H1 (cell line): ENCODE results near the gene TNFSF4. TPM values are rescaled to one million over a fixed set of nuclear protein-coding genes. Genes with fewer than 3 reads are reported as not detected.
"Not testable (repeated sequence)": the region's sequence is repeated elsewhere in the genome, so short reads cannot be mapped to it uniquely, and the experiment has no call there.

Experiments
- CTCF ChIA-PET: fragments of 300-600 bp; sonication (Branson Sonifier 250); formaldehyde crosslinking; loops from one replicate; lab custom pipeline; 2021; ENCODE audit not compliant: partially characterized antibody; lab: Charles Lee
- POLR2A ChIA-PET: fragments of 300-600 bp; sonication (Branson Sonifier 250); formaldehyde crosslinking; loops from one replicate; lab custom pipeline; 2021; ENCODE audit warnings: inconsistent platforms; ENCODE audit not compliant: partially characterized antibody; lab: Charles Lee
- DNase-seq, 2 experiments: peaks; one replicate each; pipeline versions ENCODE4 v3.0.0 to v3.0.0-alpha.2; 2010 to 2022; ENCODE audit warnings: low spot score in 2 of 2, low read depth in 1 of 2, mixed read lengths in 1 of 2
- FAIRE-seq: peaks from 2 replicates; lab custom pipeline; 2011; peaks lifted over from hg19 to GRCh38; lab: Jason Lieb, UNC
- H2AFZ ChIP-seq: 2 replicates; pipeline ENCODE4 v1.8.1; 2012; ENCODE audit warnings: low read length, inconsistent platforms
- H2AK5ac ChIP-seq: 2 replicates; pipeline ENCODE4 v1.6.1; 2013; ENCODE audit warnings: low read depth, low read length
- H2BK120ac ChIP-seq: replicated peaks from 2 replicates; pipeline ENCODE3; 2013; ENCODE audit warnings: low read depth, low read length, inconsistent platforms
- H2BK12ac ChIP-seq: 2 replicates; pipeline ENCODE4 v1.6.1; 2013; ENCODE audit warnings: low read depth, low read length
- H2BK15ac ChIP-seq: 2 replicates; pipeline ENCODE4 v1.6.1; 2013; ENCODE audit warnings: low read length
- H2BK20ac ChIP-seq: 2 replicates; pipeline ENCODE4 v1.6.1; 2013; ENCODE audit warnings: low read length
- H2BK5ac ChIP-seq: 2 replicates; pipeline ENCODE4 v1.6.1; 2013; ENCODE audit warnings: low read depth, low read length
- H3K14ac ChIP-seq: 2 replicates; pipeline ENCODE4 v1.6.1; 2013; ENCODE audit warnings: inconsistent platforms; ENCODE audit not compliant: insufficient read length
- H3K18ac ChIP-seq: 2 replicates; pipeline ENCODE4 v1.6.1; 2013; ENCODE audit warnings: low read length; ENCODE audit errors: extremely low read depth
- H3K23ac ChIP-seq: 2 replicates; pipeline ENCODE4 v1.6.1; 2013; ENCODE audit warnings: inconsistent platforms; ENCODE audit not compliant: insufficient read length
- H3K23me2 ChIP-seq: 2 replicates; pipeline ENCODE4 v1.6.1; 2013; ENCODE audit warnings: low read depth, low read length
- H3K27ac ChIP-seq: 2 replicates; pipeline ENCODE4 v1.6.1; 2011; ENCODE audit warnings: low read depth, low read length, inconsistent platforms
- H3K27me3 ChIP-seq, 4 experiments: replicated peaks in 1 of 4; 1 replicate in 1 of 4; 2 replicates in 3 of 4; pipeline versions ENCODE4 v1.6.1 to v1.8.1; 2011 to 2013; ENCODE audit warnings: low read length in 3 of 4, mild to moderate bottlenecking in 3 of 4, inconsistent platforms in 2 of 4, mixed read lengths in 2 of 4, moderate library complexity in 1 of 4; ENCODE audit not compliant: control insufficient read depth in 3 of 4, insufficient read depth in 3 of 4; ENCODE audit errors: extremely low read depth in 1 of 4
- H3K36me3 ChIP-seq, 4 experiments: 2 replicates each; pipeline versions ENCODE4 v1.6.1 to v1.8.1; 2011 to 2013; ENCODE audit warnings: mild to moderate bottlenecking in 4 of 4, low read length in 3 of 4, moderate library complexity in 2 of 4, control low read depth in 1 of 4, inconsistent platforms in 1 of 4; ENCODE audit not compliant: insufficient read depth in 4 of 4, control insufficient read depth in 2 of 4
- H3K4ac ChIP-seq: replicated peaks from 2 replicates; pipeline ENCODE3; 2013; ENCODE audit warnings: low read length, low read depth, mixed read lengths, inconsistent platforms; ENCODE audit not compliant: insufficient read length
- H3K4me1 ChIP-seq, 4 experiments: replicated peaks in 1 of 4; 1 replicate in 1 of 4; 2 replicates in 3 of 4; pipeline versions ENCODE4 v1.6.1 to v1.8.1; 2011 to 2013; ENCODE audit warnings: low read length in 3 of 4, inconsistent platforms in 2 of 4, mixed read lengths in 1 of 4; ENCODE audit not compliant: insufficient read depth in 4 of 4, control insufficient read depth in 3 of 4
- H3K4me2 ChIP-seq, 2 experiments: 2 replicates each; pipeline versions ENCODE4 v1.6.1 to v1.8.1; 2011 to 2013; ENCODE audit warnings: low read depth in 2 of 2, low read length in 2 of 2, control low read depth in 1 of 2, inconsistent platforms in 1 of 2, mild to moderate bottlenecking in 1 of 2; ENCODE audit not compliant: insufficient read depth in 1 of 2
- H3K4me3 ChIP-seq, 4 experiments: fragments of 200-600, 300-600 bp in 1 of 4; sonication (generic), shearing (Covaris generic), sonication (Bioruptor Twin) in 1 of 4; 2 replicates each; pipeline versions ENCODE4 v1.5.1 to v1.8.1; 2011 to 2016; ENCODE audit warnings: low read length in 4 of 4, low read depth in 3 of 4, control low read depth in 2 of 4, inconsistent platforms in 2 of 4, mild to moderate bottlenecking in 2 of 4, mixed read lengths in 1 of 4, moderate library complexity in 1 of 4; ENCODE audit not compliant: insufficient read depth in 2 of 4; ENCODE audit errors: extremely low read depth in 1 of 4
- H3K56ac ChIP-seq: replicated peaks from 2 replicates; pipeline ENCODE3; 2013; ENCODE audit warnings: low read depth, mild to moderate bottlenecking, mixed read lengths, low read length, inconsistent platforms; ENCODE audit not compliant: insufficient read length
- H3K79me1 ChIP-seq: 2 replicates; pipeline ENCODE4 v1.6.1; 2013; ENCODE audit warnings: low read depth, low read length, control low read depth
- H3K79me2 ChIP-seq, 2 experiments: 2 replicates each; pipeline versions ENCODE4 v1.6.1 to v1.8.1; 2012 to 2013; ENCODE audit warnings: low read length in 2 of 2, mild to moderate bottlenecking in 2 of 2, inconsistent platforms in 1 of 2; ENCODE audit not compliant: insufficient read depth in 2 of 2, control insufficient read depth in 1 of 2
- H3K9ac ChIP-seq, 4 experiments: replicated peaks in 1 of 4; 1 replicate in 1 of 4; 2 replicates in 3 of 4; pipeline versions ENCODE4 v1.6.1 to v1.8.1; 2011 to 2013; ENCODE audit warnings: low read depth in 3 of 4, low read length in 3 of 4, control low read depth in 2 of 4, mild to moderate bottlenecking in 2 of 4, moderate library complexity in 2 of 4, inconsistent platforms in 1 of 4; ENCODE audit errors: extremely low read depth in 1 of 4
- H3K9me3 ChIP-seq, 2 experiments: 2 replicates each; pipeline versions ENCODE4 v1.6.1 to v1.8.1; 2012 to 2013; ENCODE audit warnings: mild to moderate bottlenecking in 2 of 2, moderate library complexity in 2 of 2, control low read depth in 1 of 2, inconsistent platforms in 1 of 2, low read depth in 1 of 2, low read length in 1 of 2, mixed read lengths in 1 of 2; ENCODE audit not compliant: insufficient read depth in 2 of 2
- H4K20me1 ChIP-seq, 2 experiments: replicated peaks in 1 of 2; 2 replicates each; pipeline versions ENCODE3 to v1.8.1; 2011 to 2013; ENCODE audit warnings: inconsistent platforms in 2 of 2, low read length in 2 of 2, mild to moderate bottlenecking in 1 of 2; ENCODE audit not compliant: insufficient read depth in 2 of 2, control insufficient read depth in 1 of 2
- H4K5ac ChIP-seq: 2 replicates; pipeline ENCODE4 v1.6.1; 2013; ENCODE audit warnings: low read length, low read depth, mixed read lengths, inconsistent platforms; ENCODE audit not compliant: insufficient read length
- H4K8ac ChIP-seq: 2 replicates; pipeline ENCODE4 v1.8.0; 2013; ENCODE audit warnings: mild to moderate bottlenecking, moderate library complexity, low read length, inconsistent platforms; ENCODE audit not compliant: insufficient read depth; ENCODE audit errors: extremely low read depth
- H4K91ac ChIP-seq: replicated peaks from 2 replicates; pipeline ENCODE3; 2013; ENCODE audit warnings: low read length, mixed read lengths, inconsistent platforms; ENCODE audit not compliant: insufficient read length
- EZH2 ChIP-seq: fragments of 200-600 bp; sonication (generic); IDR thresholded peaks from 2 replicates; pipeline ENCODE4 v1.7.1; 2012; ENCODE audit warnings: low read depth, mild to moderate bottlenecking, moderate library complexity, low read length, inconsistent platforms; ENCODE audit not compliant: severe bottlenecking
- WGBS, 2 experiments: shearing (Covaris generic) in 1 of 2; methylation state at CpG; one replicate each; pipeline versions ENCODE4 v1.1.6 to v1.1.7; 2013 to 2015; ENCODE audit warnings: low lambda C conversion rate in 2 of 2, mixed read lengths in 2 of 2, inconsistent platforms in 1 of 2, low coverage in 1 of 2, missing lambda C conversion rate in 1 of 2; ENCODE audit not compliant: insufficient replicate concordance in 2 of 2, insufficient coverage in 1 of 2, insufficient read length in 1 of 2; ENCODE audit errors: extremely low coverage in 1 of 2, missing lambda C conversion rate in 1 of 2; 5-methylcytosine and 5-hydroxymethylcytosine counted together
- polyA plus RNA-seq, 7 experiments: library from polyadenylated mRNA; depleted of rRNA in 3 of 7; stranded (reverse) in 5 of 7; unstranded in 2 of 7; fragments of >200 nt in 5 of 7; fragments of 200-250 nt in 2 of 7; gene quantifications; 1 replicate in 5 of 7; 2 replicates in 1 of 7; 4 replicates in 1 of 7; pipeline versions ENCODE4 v1.2.1 to v1.2.3, GENCODE V29; 2011 to 2013; ENCODE audit warnings: missing spikeins in 2 of 7, mixed read lengths in 2 of 7
- total RNA-seq: library from RNA; stranded (reverse); fragmentation: NEBNext Ultra II Directional; extraction: Animal tissue kit (Norgen Biotek cat#: 25700); gene quantifications from 2 replicates; pipeline ENCODE4 v1.2.1, GENCODE V29; 2021

TNFSF4 gene
- total and polyA plus RNA-seq, 2 of the 8 experiments (the other 6 are each of a cell fraction or from before 2014, with no cell fraction given): 0.54 to 0.63 TPM

DNA sequence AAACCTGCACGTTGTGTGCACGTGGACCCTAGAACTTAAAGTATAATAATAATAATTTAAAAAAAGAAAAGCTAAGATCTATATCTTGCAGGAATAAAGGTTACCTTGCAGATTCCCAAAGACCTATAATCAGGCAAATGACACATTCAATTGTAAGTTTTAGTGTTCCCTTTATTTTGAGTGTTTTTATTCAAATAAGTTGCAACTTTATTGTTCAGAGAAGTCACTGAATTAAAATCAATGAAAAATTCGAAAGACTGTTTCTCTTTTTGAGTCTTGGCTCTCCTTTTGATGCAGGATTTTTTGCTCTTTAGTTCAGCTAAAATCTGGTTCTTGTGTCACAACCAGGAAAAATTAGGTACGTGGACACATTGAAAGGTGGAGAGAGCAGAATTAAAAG is 27.8 kb upstream of the TNFSF4 start:
- no peak overlapping the region for H2BK5ac ChIP-seq
- 90% methylated on average over 4 of the region's 4 CpGs; no CpG with 5 or more reads in 1 of the 2 experiments for WGBS, 2 experiments
- H2BK20ac ChIP-seq: no peak overlapping the region
- H3K79me2 ChIP-seq: no peaks in the 10 kb centered on the region
- TF ChIP-seq EZH2: no peak
- TF ChIP-seq, all 59 proteins: peak for 0
- no peaks in the 10 kb centered on the region for H3K79me1 ChIP-seq
- no peaks in the 10 kb centered on the region for H3K23me2 ChIP-seq
- no peak overlapping the region for H3K18ac ChIP-seq
- no peak overlapping the region for H3K4me3 ChIP-seq
- H4K5ac ChIP-seq: no peak overlapping the region
- ChIA-PET POLR2A (no interaction called here), CTCF (interaction anchor here (0.9 to 1.4 kb wide), 3 partner anchors 11 to 168 kb away, joined by 3 to 5 read pairs (median 4); no protein-coding TSS in a partner anchor)
- no peak overlapping the region for H3K9ac ChIP-seq
- H4K91ac ChIP-seq: no peak overlapping the region
- no peaks in the 10 kb centered on the region for H3K9me3 ChIP-seq
- no peak overlapping the region for H3K14ac ChIP-seq
- H3K36me3 ChIP-seq: no peaks in the 10 kb centered on the region
- no peak overlapping the region for H3K56ac ChIP-seq
- no peak overlapping the region for H4K8ac ChIP-seq
- no peak overlapping the region for H2AK5ac ChIP-seq
- H2AFZ ChIP-seq: no peak overlapping the region
- H3K4me1 ChIP-seq: no peaks in the 10 kb centered on the region
- no peak overlapping the region for H3K27ac ChIP-seq
- no peak overlapping the region for H3K4ac ChIP-seq
- no peak for DNase-seq
- no peaks in the 10 kb centered on the region for H3K27me3 ChIP-seq
- no peak overlapping the region for H2BK120ac ChIP-seq
- H2BK12ac ChIP-seq: no peak overlapping the region
- H3K23ac ChIP-seq: no peak overlapping the region
- H3K4me2 ChIP-seq: no peak overlapping the region
- no peak overlapping the region for H2BK15ac ChIP-seq
- no peaks in the 10 kb centered on the region for H4K20me1 ChIP-seq
- FAIRE-seq: no peak

DNA sequence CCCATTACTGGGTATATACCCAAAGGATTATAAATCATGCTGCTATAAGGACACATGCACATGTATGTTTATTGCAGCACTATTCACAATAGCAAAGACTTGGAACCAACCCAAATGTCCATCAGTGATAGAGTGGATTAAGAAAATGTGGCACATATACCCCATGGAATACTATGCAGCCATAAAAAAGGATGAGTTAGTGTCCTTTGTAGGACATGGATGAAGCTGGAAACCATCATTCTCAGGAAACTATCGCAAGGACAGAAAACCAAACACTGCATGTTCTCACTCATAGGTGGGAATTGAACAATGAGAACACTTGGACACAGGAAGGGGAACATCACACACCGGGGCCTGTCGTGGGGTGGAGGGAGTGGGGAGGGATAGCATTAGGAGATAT is 27.3 kb upstream of the TNFSF4 start:
- H3K9me3 ChIP-seq, H3K14ac ChIP-seq, H2AK5ac ChIP-seq, H3K27ac ChIP-seq, H3K4ac ChIP-seq, H3K23me2 ChIP-seq, H3K56ac ChIP-seq, H4K5ac ChIP-seq, H3K4me3 ChIP-seq, H2BK20ac ChIP-seq, H3K23ac ChIP-seq, H3K36me3 ChIP-seq, H3K4me2 ChIP-seq, H4K20me1 ChIP-seq, FAIRE-seq, H4K91ac ChIP-seq, H3K9ac ChIP-seq, DNase-seq, H3K79me1 ChIP-seq, POLR2A ChIA-PET, H4K8ac ChIP-seq, H2BK12ac ChIP-seq, H3K79me2 ChIP-seq, H2BK15ac ChIP-seq, H2BK120ac ChIP-seq, H2BK5ac ChIP-seq, H3K27me3 ChIP-seq, H3K18ac ChIP-seq, H2AFZ ChIP-seq, H3K4me1 ChIP-seq: not testable (repeated sequence)
- 81% methylated on average over 3 of the region's 3 CpGs; no CpG with 5 or more reads in 1 of the 2 experiments for WGBS, 2 experiments
- CTCF ChIA-PET: interaction anchor here (1.2 to 1.4 kb wide), 2 partner anchors 11 to 21 kb away, joined by 4 to 5 read pairs; no protein-coding TSS in a partner anchor
